Astrocyte of the cerebellum (primary cell): ENCODE results near the gene LSP1.

Experiments
- DNase-seq: peaks from one replicate; pipeline ENCODE4 v3.0.0-alpha.2; 2011; ENCODE audit warnings: low read depth
- H3K4me3 ChIP-seq: 2 replicates; pipeline ENCODE4 v1.5.1; 2011; ENCODE audit warnings: mild to moderate bottlenecking, low read depth, low read length, moderate library complexity
- CTCF ChIP-seq: IDR thresholded peaks from 2 replicates; pipeline ENCODE4 v1.5.1; 2012; ENCODE audit warnings: low read length, low read depth, moderate library complexity, mild to moderate bottlenecking; ENCODE audit errors: missing control alignments
- in situ Hi-C: cut with HindIII; loops from 2 replicates; pipeline ENCODE4 v1.10.0; 2017; ENCODE audit warnings: low sequenced_read_pairs

The LSP1 gene

GRCh38 chr11:1864231-1864630 is 11.3 kb downstream of the LSP1 start:
- no peak for TF ChIP-seq CTCF
- no peak for DNase-seq
- in situ Hi-C loops: no loop called here
- no peak overlapping the region for H3K4me3 ChIP-seq

- no peak overlapping the region for H3K4me3 ChIP-seq
- in situ Hi-C loops: no loop called here
Observed at GRCh38 chr11:1864831-1865665, 12.2 kb downstream of the LSP1 start.

GRCh38 chr11:1866226-1866625 is 13.3 kb downstream of the LSP1 start:
- in situ Hi-C loops: no loop called here
- no peak for TF ChIP-seq CTCF
- H3K4me3 ChIP-seq: no peak overlapping the region

More at GRCh38 chr11:1864831-1865665, 12.2 kb downstream of the LSP1 start:
- no peak for TF ChIP-seq CTCF
- no peak for DNase-seq

GRCh38 chr11:1866776-1867175 is 13.9 kb downstream of the LSP1 start:
- no peak for TF ChIP-seq CTCF
- H3K4me3 ChIP-seq: no peak overlapping the region
- in situ Hi-C loops: no loop called here
- DNase-seq: no peak

More at GRCh38 chr11:1866226-1866625, 13.3 kb downstream of the LSP1 start:
- no peak for DNase-seq

GRCh38 chr11:1867381-1867780 is 14.5 kb downstream of the LSP1 start:
- no peak for TF ChIP-seq CTCF
- DNase-seq: no peak
- no peak overlapping the region for H3K4me3 ChIP-seq
- in situ Hi-C loops: no loop called here

- in situ Hi-C loops: no loop called here
- DNase-seq: no peak
- no peak overlapping the region for H3K4me3 ChIP-seq
- TF ChIP-seq CTCF: no peak
Observed at GRCh38 chr11:1868056-1868635, 15.3 kb downstream of the LSP1 start.
